ENCODE results near the gene CD160.

CD160 gene

DNA sequence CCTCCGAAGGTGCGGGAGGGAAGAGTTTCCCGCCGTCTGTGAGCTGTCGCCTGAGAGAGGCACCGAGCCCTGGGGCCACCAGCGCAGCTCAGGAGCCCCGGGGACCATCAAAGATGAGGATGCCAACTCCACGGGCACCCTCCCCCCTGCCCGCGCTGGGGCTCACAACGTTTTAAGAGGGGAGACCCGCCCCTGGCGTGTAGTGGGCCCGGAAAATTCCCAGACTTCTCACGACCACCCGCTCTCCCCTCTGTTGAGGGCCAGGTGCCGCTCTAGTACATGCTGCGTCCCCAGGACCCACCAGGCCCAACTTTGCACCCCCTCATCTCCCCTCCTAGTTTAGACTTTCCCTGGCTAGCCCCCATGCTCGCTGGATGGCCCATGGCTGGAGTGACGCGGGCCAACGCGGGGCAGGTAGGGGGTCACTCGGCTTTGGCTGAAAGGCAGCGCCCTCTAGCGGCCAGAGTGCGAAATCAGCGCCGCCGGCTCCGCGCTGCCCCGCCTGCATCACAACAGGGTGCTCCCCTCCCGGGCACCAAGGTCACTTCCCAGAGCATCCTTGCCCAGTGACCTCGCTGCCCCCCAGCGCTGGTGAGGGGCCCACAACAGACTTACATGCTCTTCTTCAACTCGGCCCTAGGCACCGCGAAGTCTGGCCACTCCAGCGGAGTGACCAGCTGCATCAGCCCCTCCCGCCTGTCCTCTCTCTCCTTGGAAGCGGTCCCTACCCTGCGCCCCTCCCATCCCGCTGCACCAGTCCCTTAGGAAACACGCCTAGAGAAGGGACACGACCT is 1.8 kb downstream of the CD160 start (continued):
- TF ChIP-seq ZNF280D (tag by site-specific recombination; IDR thresholded peaks at IDR 0.05) (no peak), SP7 (tag by site-specific recombination; IDR thresholded peaks at IDR 0.05) (peak; percentile 58), EGR2 (tag by site-specific recombination; IDR thresholded peaks at IDR 0.05; ENCODE audit: low read depth) (no peak), ZSCAN4 (tag by site-specific recombination; IDR thresholded peaks at IDR 0.05) (no peak), ZNF302 (tag by site-specific recombination; IDR thresholded peaks at IDR 0.05; ENCODE audit: low read depth) (no peak), ZNF670 (tag by site-specific recombination; IDR thresholded peaks at IDR 0.05; ENCODE audit: low read depth) (no peak), ZNF366 (tag by site-specific recombination; conservative IDR thresholded peaks at IDR 0.05) (no peak), IKZF3 (tag by site-specific recombination; IDR thresholded peaks at IDR 0.05) (0 out of 2 replicates have a peak, but pooled peaks have one; percentile 32), ZNF791 (tag by site-specific recombination; IDR thresholded peaks at IDR 0.05) (no peak), REPIN1 (tag by site-specific recombination; IDR thresholded peaks at IDR 0.05; ENCODE audit: low read depth) (no peak), ZNF292 (tag by site-specific recombination; IDR thresholded peaks at IDR 0.05; ENCODE audit: borderline replicate concordance, low read depth) (no peak), BCL11B (tag by site-specific recombination; IDR thresholded peaks at IDR 0.05; ENCODE audit: low read depth) (peak; percentile 89), ZNF24 (tag by site-specific recombination; IDR thresholded peaks at IDR 0.05) (0 out of 2 replicates have a peak, but pooled peaks have one; percentile 43), ZNF404 (tag by site-specific recombination; IDR thresholded peaks at IDR 0.05) (no peak), KLF7 (tag by site-specific recombination; IDR thresholded peaks at IDR 0.05; ENCODE audit: borderline replicate concordance) (no peak), ZNF621 (tag by site-specific recombination; IDR thresholded peaks at IDR 0.05) (no peak), ZNF610 (tag by site-specific recombination; IDR thresholded peaks at IDR 0.05; ENCODE audit: borderline replicate concordance) (no peak), ZNF555 (tag by site-specific recombination; conservative IDR thresholded peaks at IDR 0.05) (no peak), GLI4 (tag by site-specific recombination; IDR thresholded peaks at IDR 0.05) (no peak), ZNF274 (IDR thresholded peaks at IDR 0.05; ENCODE audit: low read length) (no peak), ZNF274 (tag by site-specific recombination; IDR thresholded peaks at IDR 0.05; ENCODE audit: borderline replicate concordance) (no peak), SP3 (tag by site-specific recombination; IDR thresholded peaks at IDR 0.05) (no peak), YY2 (tag by site-specific recombination; IDR thresholded peaks at IDR 0.05) (no peak), ZNF704 (tag by site-specific recombination; IDR thresholded peaks at IDR 0.05) (no peak)
- TF ChIP-seq, protein P1, sequence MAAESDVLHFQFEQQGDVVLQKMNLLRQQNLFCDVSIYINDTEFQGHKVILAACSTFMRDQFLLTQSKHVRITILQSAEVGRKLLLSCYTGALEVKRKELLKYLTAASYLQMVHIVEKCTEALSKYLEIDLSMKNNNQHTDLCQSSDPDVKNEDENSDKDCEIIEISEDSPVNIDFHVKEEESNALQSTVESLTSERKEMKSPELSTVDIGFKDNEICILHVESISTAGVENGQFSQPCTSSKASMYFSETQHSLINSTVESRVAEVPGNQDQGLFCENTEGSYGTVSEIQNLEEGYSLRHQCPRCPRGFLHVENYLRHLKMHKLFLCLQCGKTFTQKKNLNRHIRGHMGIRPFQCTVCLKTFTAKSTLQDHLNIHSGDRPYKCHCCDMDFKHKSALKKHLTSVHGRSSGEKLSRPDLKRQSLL (tag by site-specific recombination; IDR thresholded peaks at IDR 0.05): no peak
- TF ChIP-seq, protein P2, sequence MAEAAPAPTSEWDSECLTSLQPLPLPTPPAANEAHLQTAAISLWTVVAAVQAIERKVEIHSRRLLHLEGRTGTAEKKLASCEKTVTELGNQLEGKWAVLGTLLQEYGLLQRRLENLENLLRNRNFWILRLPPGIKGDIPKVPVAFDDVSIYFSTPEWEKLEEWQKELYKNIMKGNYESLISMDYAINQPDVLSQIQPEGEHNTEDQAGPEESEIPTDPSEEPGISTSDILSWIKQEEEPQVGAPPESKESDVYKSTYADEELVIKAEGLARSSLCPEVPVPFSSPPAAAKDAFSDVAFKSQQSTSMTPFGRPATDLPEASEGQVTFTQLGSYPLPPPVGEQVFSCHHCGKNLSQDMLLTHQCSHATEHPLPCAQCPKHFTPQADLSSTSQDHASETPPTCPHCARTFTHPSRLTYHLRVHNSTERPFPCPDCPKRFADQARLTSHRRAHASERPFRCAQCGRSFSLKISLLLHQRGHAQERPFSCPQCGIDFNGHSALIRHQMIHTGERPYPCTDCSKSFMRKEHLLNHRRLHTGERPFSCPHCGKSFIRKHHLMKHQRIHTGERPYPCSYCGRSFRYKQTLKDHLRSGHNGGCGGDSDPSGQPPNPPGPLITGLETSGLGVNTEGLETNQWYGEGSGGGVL (tag by site-specific recombination; IDR thresholded peaks at IDR 0.05): no peak
- TF ChIP-seq, protein P3, sequence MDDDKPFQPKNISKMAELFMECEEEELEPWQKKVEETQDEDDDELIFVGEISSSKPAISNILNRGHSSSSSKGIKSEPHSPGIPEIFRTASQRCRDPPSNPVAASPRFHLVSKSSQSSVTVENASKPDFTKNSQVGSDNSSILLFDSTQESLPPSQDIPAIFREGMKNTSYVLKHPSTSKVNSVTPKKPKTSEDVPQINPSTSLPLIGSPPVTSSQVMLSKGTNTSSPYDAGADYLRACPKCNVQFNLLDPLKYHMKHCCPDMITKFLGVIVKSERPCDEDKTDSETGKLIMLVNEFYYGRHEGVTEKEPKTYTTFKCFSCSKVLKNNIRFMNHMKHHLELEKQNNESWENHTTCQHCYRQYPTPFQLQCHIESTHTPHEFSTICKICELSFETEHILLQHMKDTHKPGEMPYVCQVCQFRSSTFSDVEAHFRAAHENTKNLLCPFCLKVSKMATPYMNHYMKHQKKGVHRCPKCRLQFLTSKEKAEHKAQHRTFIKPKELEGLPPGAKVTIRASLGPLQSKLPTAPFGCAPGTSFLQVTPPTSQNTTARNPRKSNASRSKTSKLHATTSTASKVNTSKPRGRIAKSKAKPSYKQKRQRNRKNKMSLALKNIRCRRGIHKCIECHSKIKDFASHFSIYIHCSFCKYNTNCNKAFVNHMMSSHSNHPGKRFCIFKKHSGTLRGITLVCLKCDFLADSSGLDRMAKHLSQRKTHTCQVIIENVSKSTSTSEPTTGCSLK (tag by site-specific recombination; IDR thresholded peaks at IDR 0.05): no peak
- TF ChIP-seq, protein P4, sequence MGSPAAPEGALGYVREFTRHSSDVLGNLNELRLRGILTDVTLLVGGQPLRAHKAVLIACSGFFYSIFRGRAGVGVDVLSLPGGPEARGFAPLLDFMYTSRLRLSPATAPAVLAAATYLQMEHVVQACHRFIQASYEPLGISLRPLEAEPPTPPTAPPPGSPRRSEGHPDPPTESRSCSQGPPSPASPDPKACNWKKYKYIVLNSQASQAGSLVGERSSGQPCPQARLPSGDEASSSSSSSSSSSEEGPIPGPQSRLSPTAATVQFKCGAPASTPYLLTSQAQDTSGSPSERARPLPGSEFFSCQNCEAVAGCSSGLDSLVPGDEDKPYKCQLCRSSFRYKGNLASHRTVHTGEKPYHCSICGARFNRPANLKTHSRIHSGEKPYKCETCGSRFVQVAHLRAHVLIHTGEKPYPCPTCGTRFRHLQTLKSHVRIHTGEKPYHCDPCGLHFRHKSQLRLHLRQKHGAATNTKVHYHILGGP (tag by site-specific recombination; IDR thresholded peaks at IDR 0.05): no peak
